HepG2 (cell line): ENCODE data around the gene PEAK3. TPM values are rescaled to one million over a fixed set of nuclear protein-coding genes. Genes with fewer than 3 reads are reported as not detected.

Source experiments
- ATAC-seq: fragments of 200-7000 bp; cut with Tn5 transposase; 3 replicates; pipeline ENCODE4 v1.9.1; 2020; ENCODE audit warnings: mild to moderate bottlenecking, moderate library complexity
- BruUV-seq: library from RNA; stranded (reverse); fragments of 400-500 nt; replicated peaks from 2 replicates; lab custom pipeline; 2021; lab: Mats Ljungman, UMichigan
- CTCF ChIA-PET: fragments of 300-600 bp; formaldehyde crosslinking; extraction: SDS; loops from one replicate; lab custom pipeline; 2021; ENCODE audit warnings: low total read pairs, inconsistent platforms, low intra/inter-chr PET ratio; lab: Yijun Ruan, JAX
- POLR2A ChIA-PET: fragments of 350-600 bp; sonication (Branson Sonifier 250); formaldehyde crosslinking; loops from one replicate; lab custom pipeline; 2020; ENCODE audit warnings: antibody characterized with exemption, inconsistent platforms; lab: Yijun Ruan, JAX
- DNase-seq: peaks from one replicate; pipeline ENCODE4 v3.0.0-alpha.2; 2015; ENCODE audit warnings: low spot score
- FAIRE-seq: peaks from 3 replicates; lab custom pipeline; 2011; peaks lifted over from hg19 to GRCh38; lab: Jason Lieb, UNC
- H2AFZ ChIP-seq: one replicate; pipeline ENCODE4 v1.6.1; 2011; ENCODE audit warnings: low read length, inconsistent platforms
- H3K27ac ChIP-seq: fragments of 300-600 bp; 3 replicates; pipeline ENCODE4 v1.8.0; 2011; ENCODE audit warnings: mixed run types, mild to moderate bottlenecking, mixed read lengths, low read length, inconsistent platforms; ENCODE audit not compliant: insufficient read depth; ENCODE audit errors: extremely low read length
- H3K27me3 ChIP-seq, 2 experiments: fragments of 200-600 bp in 1 of 2; 2 replicates in 1 of 2; 3 replicates in 1 of 2; pipeline versions ENCODE4 v1.6.0 to v1.8.0; 2011; ENCODE audit warnings: low read length in 2 of 2, mild to moderate bottlenecking in 2 of 2, moderate library complexity in 2 of 2, inconsistent platforms in 1 of 2; ENCODE audit not compliant: insufficient read depth in 2 of 2, control insufficient read depth in 1 of 2
- H3K36me3 ChIP-seq, 2 experiments: fragments of 200-600 bp in 1 of 2; replicated peaks in 1 of 2; 2 replicates in 1 of 2; 3 replicates in 1 of 2; pipeline versions ENCODE4 v1.5.1 to v1.8.0; 2011; ENCODE audit warnings: low read length in 2 of 2, inconsistent platforms in 1 of 2; ENCODE audit not compliant: insufficient read depth in 2 of 2, control insufficient read depth in 1 of 2
- H3K4me1 ChIP-seq: 2 replicates; pipeline ENCODE4 v1.5.1; 2012; ENCODE audit warnings: low read length, inconsistent platforms; ENCODE audit not compliant: insufficient read depth
- H3K4me2 ChIP-seq: 2 replicates; pipeline ENCODE4 v1.6.0; 2011; ENCODE audit warnings: low read depth, low read length, inconsistent platforms
- H3K4me3 ChIP-seq, 3 experiments: fragments of 200-600 bp in 1 of 3; sonication (generic), shearing (Covaris generic) in 1 of 3; replicated peaks in 1 of 3; 2 replicates each; pipeline ENCODE4 v1.5.1; 2011 to 2016; ENCODE audit warnings: low read length in 3 of 3, inconsistent platforms in 2 of 3, low read depth in 2 of 3, mild to moderate bottlenecking in 2 of 3, control low read depth in 1 of 3, mixed read lengths in 1 of 3; ENCODE audit not compliant: insufficient read depth in 1 of 3
- H3K79me2 ChIP-seq: one replicate; pipeline ENCODE4 v1.6.1; 2011; ENCODE audit warnings: low read length, inconsistent platforms; ENCODE audit not compliant: insufficient read depth
- H3K9ac ChIP-seq: 2 replicates; pipeline ENCODE4 v1.6.0; 2011; ENCODE audit warnings: mild to moderate bottlenecking, low read depth, low read length, inconsistent platforms; ENCODE audit not compliant: insufficient read depth
- H3K9me3 ChIP-seq: 2 replicates; pipeline ENCODE4 v1.5.1; 2012; ENCODE audit warnings: mild to moderate bottlenecking, low read length
- H4K20me1 ChIP-seq: 2 replicates; pipeline ENCODE4 v1.6.0; 2011; ENCODE audit warnings: inconsistent platforms, mild to moderate bottlenecking, low read length, moderate library complexity; ENCODE audit not compliant: insufficient read depth
- CEBPG ChIP-seq: IDR thresholded peaks from 2 replicates; pipeline ENCODE4 v1.6.1; 2016
- DZIP1 ChIP-seq: sonication (generic); formaldehyde crosslinking; IDR thresholded peaks from 2 replicates; pipeline ENCODE4 v1.5.0; 2020; ENCODE audit warnings: mild to moderate bottlenecking, missing genetic modification reagents
- KDM4B ChIP-seq: sonication (generic); formaldehyde crosslinking; IDR thresholded peaks from 2 replicates; pipeline ENCODE4 v1.4.0; 2020; ENCODE audit warnings: missing genetic modification reagents
- NCOA5 ChIP-seq: sonication (generic); formaldehyde crosslinking; IDR thresholded peaks from 2 replicates; pipeline ENCODE4 v1.4.0; 2020; ENCODE audit warnings: missing genetic modification reagents
- NKX3-1 ChIP-seq: sonication (generic); formaldehyde crosslinking; IDR thresholded peaks from 2 replicates; pipeline ENCODE4 v1.5.0; 2020; ENCODE audit warnings: missing genetic modification reagents
- POLR2AphosphoS2 ChIP-seq: IDR thresholded peaks from 2 replicates; pipeline ENCODE4 v1.6.1; 2011; ENCODE audit warnings: low read depth, low read length, improper control_type of control experiment
- SRY ChIP-seq: sonication (generic); formaldehyde crosslinking; IDR thresholded peaks from 2 replicates; pipeline ENCODE4 v1.8.0; 2022; ENCODE audit warnings: mild to moderate bottlenecking, missing genetic modification reagents
- SYNCRIP ChIP-seq: fragments of 200-400 bp; formaldehyde crosslinking; IDR thresholded peaks from 2 replicates; pipeline ENCODE4 v1.6.1; 2018; ENCODE audit warnings: mild to moderate bottlenecking, low read depth, low read length; ENCODE audit not compliant: insufficient read depth
- TBL1XR1 ChIP-seq: fragments of 150-350 bp; IDR thresholded peaks from 2 replicates; pipeline ENCODE4 v1.6.1; 2014; ENCODE audit warnings: borderline replicate concordance, low read length; ENCODE audit not compliant: partially characterized antibody
- TBP ChIP-seq: sonication (generic); formaldehyde crosslinking; IDR thresholded peaks from 2 replicates; pipeline ENCODE4 v1.5.0; 2020; ENCODE audit warnings: missing genetic modification reagents
- ZKSCAN5 ChIP-seq: sonication (generic); formaldehyde crosslinking; IDR thresholded peaks from 2 replicates; pipeline ENCODE4 v1.5.1; 2020; ENCODE audit warnings: mild to moderate bottlenecking, missing genetic modification reagents
- ZNF451 ChIP-seq: sonication (generic); formaldehyde crosslinking; IDR thresholded peaks from 2 replicates; pipeline ENCODE4 v1.5.0; 2020; ENCODE audit warnings: mild to moderate bottlenecking, missing genetic modification reagents
- ZNF660 ChIP-seq: sonication (generic); formaldehyde crosslinking; IDR thresholded peaks from 2 replicates; pipeline ENCODE4 v1.5.1; 2020; ENCODE audit warnings: mild to moderate bottlenecking, low read depth, missing genetic modification reagents, borderline replicate concordance
- ZNF713 ChIP-seq: sonication (generic); formaldehyde crosslinking; IDR thresholded peaks from 2 replicates; pipeline ENCODE4 v1.4.0; 2020; ENCODE audit warnings: mild to moderate bottlenecking, missing genetic modification reagents
- ZNF850 ChIP-seq: sonication (generic); formaldehyde crosslinking; conservative IDR thresholded peaks from 2 replicates; pipeline ENCODE4 v1.9.0; 2021; ENCODE audit warnings: mild to moderate bottlenecking, missing genetic modification reagents
- ZSCAN29 ChIP-seq: sonication (generic); formaldehyde crosslinking; conservative IDR thresholded peaks from 2 replicates; pipeline ENCODE4 v1.4.0; 2020; ENCODE audit warnings: mild to moderate bottlenecking, missing genetic modification reagents
- WGBS: methylation state at CpG from one replicate; pipeline ENCODE4 v1.1.6; 2017; ENCODE audit warnings: low lambda C conversion rate; 5-methylcytosine and 5-hydroxymethylcytosine counted together
- in situ Hi-C: cut with HindIII; loops from 2 replicates; pipeline ENCODE4 v1.10.0; 2017; ENCODE audit warnings: low pct_unique_long_range_greater_than_20kb; ENCODE audit not compliant: extremely low pct_ligation_motif_present
- intact Hi-C: fragments of 100-400 bp; cut with micrococcal nuclease; formaldehyde crosslinking; loops from one replicate; pipeline ENCODE4 v1.10.0; 2022; ENCODE audit not compliant: unreplicated experiment
- polyA plus RNA-seq, 8 experiments: library from polyadenylated mRNA; depleted of rRNA in 3 of 8; stranded (reverse) in 7 of 8; unstranded in 1 of 8; fragments of >200 nt; fragmentation: Illumina TruSeq in 4 of 8; extraction: Trizol in 4 of 8; gene quantifications; 2 replicates each; pipeline versions ENCODE4 v1.2.1 to v1.2.3, GENCODE V29; 2011 to 2016; ENCODE audit warnings: low read depth in 4 of 8, missing spikeins in 1 of 8, mixed read lengths in 1 of 8; ENCODE audit not compliant: insufficient read depth in 1 of 8
- total RNA-seq, 5 experiments: library from RNA; depleted of rRNA; stranded (reverse); fragments of >200 nt; fragmentation: Illumina TruSeq; extraction: Trizol; gene quantifications; 2 replicates each; pipeline ENCODE4 v1.2.3, GENCODE V29; 2016; ENCODE audit warnings: low read depth in 1 of 5
- TF ChIP-seq, protein P1 (sequence below): sonication (generic); formaldehyde crosslinking; conservative IDR thresholded peaks from 2 replicates; pipeline ENCODE4 v1.8.0; 2022; ENCODE audit warnings: low read depth, missing genetic modification reagents

Gene PEAK3
- total and polyA plus RNA-seq, 2 of the 13 experiments (the other 11 are each of a cell fraction or from before 2014, with no cell fraction given): not detected

DNA sequence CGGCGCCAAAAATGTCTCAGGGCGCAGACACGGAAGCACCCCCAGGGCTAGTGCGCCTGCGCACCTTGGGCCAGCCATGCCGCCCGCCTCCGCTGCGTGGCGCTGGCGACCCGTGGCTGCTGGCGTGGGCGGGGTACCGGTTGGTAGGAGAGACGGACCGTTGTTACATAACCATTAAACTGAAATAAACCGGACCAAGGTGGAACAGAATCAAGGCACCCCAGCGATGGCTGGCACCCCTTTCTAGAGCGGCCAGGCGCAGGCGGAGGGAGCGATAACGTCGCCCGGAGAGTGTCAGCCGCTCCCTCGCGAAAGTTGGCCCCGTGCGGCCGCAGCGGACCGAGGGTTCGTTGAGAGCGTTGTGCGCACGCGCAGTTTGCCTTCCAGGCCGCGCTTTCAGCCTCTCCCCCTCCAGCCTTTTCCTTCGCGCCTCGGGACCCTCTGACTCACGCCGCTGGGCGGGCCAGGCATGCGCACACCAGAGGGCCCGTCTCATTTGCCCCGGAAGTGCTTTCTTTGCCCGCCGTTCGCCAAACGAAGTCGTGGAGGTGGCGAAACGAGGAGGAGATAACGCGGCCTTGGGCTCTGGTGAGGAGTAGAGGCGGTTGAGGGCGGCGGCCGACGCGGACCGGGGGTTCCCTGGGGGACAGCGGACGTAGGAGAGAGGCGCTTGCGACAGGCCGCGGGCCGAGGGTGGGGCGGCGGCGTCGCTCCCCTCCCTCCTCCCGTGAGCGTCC is 45.5 kb downstream of the PEAK3 start, which contains the start of the genes PLEKHJ1 and SF3A2:
PLEKHJ1 (minus strand) TSS at position 16 of the 737 bp plus-strand sequence. CDS start 81 bp downstream, outside the sequence.
SF3A2 (plus strand) TSS at position 511 of the 737 bp plus-strand sequence. CDS start 6,595 bp downstream, outside the sequence.
- Histone ChIP-seq H4K20me1 (peaks cover 44% of the 10 kb centered on the region), H3K27me3 (no peaks in the 10 kb centered on the region), H3K9ac (peak within 1 kb of the TSS; percentile 85), H3K4me1 (peaks cover 75% of the 10 kb centered on the region), H3K4me2 (peak within 1 kb of the TSS; percentile 98), H3K36me3 (peaks cover 8 to 10% of the 10 kb centered on the region in 2 experiments; a peak in 3 of 5 replicates), H3K79me2 (peaks cover 52% of the 10 kb centered on the region), H2AFZ (no peak within 1 kb of the TSS), H3K9me3 (no peaks in the 10 kb centered on the region), H3K27ac (peak within 1 kb of the TSS; percentile 97), H3K4me3 (peak within 1 kb of the TSS; percentile 83 to 92 (median 87))
- intact Hi-C loops: loop anchor here (5.0 to 10.0 kb wide), 3 partner anchors 36 to 82 kb away; partner anchors contain the start of gene AP3D1
- ChIA-PET POLR2A (interaction anchor here (0.8 to 5.8 kb wide), 14 partner anchors 16 to 176 kb away, joined by 4 to 35 read pairs (median 6); partner anchors contain the start of gene DOT1L), CTCF (interaction anchor here (1.1 to 2.4 kb wide), 5 partner anchors 18 to 79 kb away, joined by 3 to 17 read pairs (median 7); no protein-coding TSS in a partner anchor)
- ATAC-seq (peak; percentile 60), DNase-seq (peak; percentile 96), FAIRE-seq (peak; percentile 81)
- BruUV-seq: no TSS peak
- in situ Hi-C loops: loop anchor here (10.0 kb wide), 1 partner anchor 78 kb away; no protein-coding TSS in a partner anchor
- 3% methylated on average over 14 of the region's 80 CpGs for WGBS
- peak; percentile 58; the same call in 1 of the 2 replicates for TF ChIP-seq NKX3-1
- no peak for TF ChIP-seq SYNCRIP
- peak; percentile 81 for TF ChIP-seq SRY (CRISPR knock-in tag)
- no peak for TF ChIP-seq ZNF660
- TF ChIP-seq, protein P1, sequence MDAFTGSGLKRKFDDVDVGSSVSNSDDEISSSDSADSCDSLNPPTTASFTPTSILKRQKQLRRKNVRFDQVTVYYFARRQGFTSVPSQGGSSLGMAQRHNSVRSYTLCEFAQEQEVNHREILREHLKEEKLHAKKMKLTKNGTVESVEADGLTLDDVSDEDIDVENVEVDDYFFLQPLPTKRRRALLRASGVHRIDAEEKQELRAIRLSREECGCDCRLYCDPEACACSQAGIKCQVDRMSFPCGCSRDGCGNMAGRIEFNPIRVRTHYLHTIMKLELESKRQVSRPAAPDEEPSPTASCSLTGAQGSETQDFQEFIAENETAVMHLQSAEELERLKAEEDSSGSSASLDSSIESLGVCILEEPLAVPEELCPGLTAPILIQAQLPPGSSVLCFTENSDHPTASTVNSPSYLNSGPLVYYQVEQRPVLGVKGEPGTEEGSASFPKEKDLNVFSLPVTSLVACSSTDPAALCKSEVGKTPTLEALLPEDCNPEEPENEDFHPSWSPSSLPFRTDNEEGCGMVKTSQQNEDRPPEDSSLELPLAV (CRISPR knock-in tag): 0 out of 2 replicates have a peak, but pooled peaks have one; percentile 74
- TF ChIP-seq KDM4B (CRISPR knock-in tag): no peak
- TF ChIP-seq ZKSCAN5 (CRISPR knock-in tag): peak; percentile 97
- TF ChIP-seq ZNF713: no peak; the same call in 1 of the 2 replicates
- peak; percentile 99 for TF ChIP-seq ZNF451 (CRISPR knock-in tag)
- no peak for TF ChIP-seq TBP (CRISPR knock-in tag)
- TF ChIP-seq TBL1XR1: peak; percentile 57
- TF ChIP-seq ZNF850 (CRISPR knock-in tag): peak; percentile 56
- peak; percentile 40; the same call in 1 of the 2 replicates for TF ChIP-seq CEBPG (CRISPR knock-in tag)
- TF ChIP-seq ZSCAN29 (CRISPR knock-in tag): peak; percentile 24; the same call in 1 of the 2 replicates
- TF ChIP-seq NCOA5 (CRISPR knock-in tag): peak; percentile 81; the same call in 1 of the 2 replicates
- TF ChIP-seq DZIP1 (CRISPR knock-in tag): peak; percentile 84
- no peak for TF ChIP-seq POLR2AphosphoS2
